NCI-H146 treated with DMSO at 0.1 percent for 48 hours (cell line): ENCODE measurements around the gene LY86.
"Not testable (repeated sequence)": the region's sequence is repeated elsewhere in the genome, so short reads cannot be mapped to it uniquely, and the experiment has no call there.

ENCODE experiments used
- DNase-seq: peaks from one replicate; lab custom pipeline; 2025; ENCODE audit not compliant: unreplicated experiment; lab: John Stamatoyannopoulos, UW

Gene LY86

GRCh38 chr6:6650839-6651238 lies 62.3 kb downstream of the LY86 start:
- no peak for DNase-seq

DNA sequence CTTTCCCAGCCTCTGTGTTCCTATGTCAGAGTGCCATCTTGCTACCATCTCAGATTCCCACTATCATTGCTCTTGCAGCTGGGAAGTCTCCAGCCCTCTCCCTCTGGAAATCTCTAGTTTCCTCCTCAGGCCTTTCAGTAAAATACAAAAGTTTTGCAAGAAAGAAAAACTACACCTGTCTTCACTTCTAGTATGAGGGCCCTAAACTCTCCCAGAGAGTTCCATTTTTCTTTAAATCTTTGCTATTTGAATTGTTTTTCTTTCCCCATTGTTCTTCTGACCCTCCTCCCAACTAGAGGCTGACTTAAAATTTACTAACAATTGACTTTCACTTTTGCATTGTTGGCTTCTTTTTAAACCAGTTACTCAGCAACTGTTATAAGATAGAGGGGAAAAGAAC lies 62.8 kb downstream of the LY86 start:
- no peak for DNase-seq

DNA sequence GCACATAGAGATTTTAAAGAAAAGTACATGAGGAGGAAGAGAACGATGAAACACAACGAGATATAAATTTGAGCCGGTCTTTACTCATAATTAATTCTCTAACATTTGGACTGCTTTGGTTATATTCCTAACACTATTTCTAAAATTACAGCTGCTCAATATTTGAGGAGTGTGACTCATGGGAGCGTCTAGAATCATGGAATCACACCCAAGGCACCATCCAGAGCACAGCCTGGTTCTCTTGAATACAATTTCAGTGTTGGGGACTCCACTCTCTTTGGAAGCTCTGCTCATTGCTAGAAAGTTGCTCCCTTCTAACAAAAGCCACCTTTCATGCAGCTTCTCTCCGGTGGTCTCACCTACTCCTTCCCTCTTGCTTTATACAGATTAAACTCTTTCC lies 64.4 kb downstream of the LY86 start:
- no peak for DNase-seq

DNA sequence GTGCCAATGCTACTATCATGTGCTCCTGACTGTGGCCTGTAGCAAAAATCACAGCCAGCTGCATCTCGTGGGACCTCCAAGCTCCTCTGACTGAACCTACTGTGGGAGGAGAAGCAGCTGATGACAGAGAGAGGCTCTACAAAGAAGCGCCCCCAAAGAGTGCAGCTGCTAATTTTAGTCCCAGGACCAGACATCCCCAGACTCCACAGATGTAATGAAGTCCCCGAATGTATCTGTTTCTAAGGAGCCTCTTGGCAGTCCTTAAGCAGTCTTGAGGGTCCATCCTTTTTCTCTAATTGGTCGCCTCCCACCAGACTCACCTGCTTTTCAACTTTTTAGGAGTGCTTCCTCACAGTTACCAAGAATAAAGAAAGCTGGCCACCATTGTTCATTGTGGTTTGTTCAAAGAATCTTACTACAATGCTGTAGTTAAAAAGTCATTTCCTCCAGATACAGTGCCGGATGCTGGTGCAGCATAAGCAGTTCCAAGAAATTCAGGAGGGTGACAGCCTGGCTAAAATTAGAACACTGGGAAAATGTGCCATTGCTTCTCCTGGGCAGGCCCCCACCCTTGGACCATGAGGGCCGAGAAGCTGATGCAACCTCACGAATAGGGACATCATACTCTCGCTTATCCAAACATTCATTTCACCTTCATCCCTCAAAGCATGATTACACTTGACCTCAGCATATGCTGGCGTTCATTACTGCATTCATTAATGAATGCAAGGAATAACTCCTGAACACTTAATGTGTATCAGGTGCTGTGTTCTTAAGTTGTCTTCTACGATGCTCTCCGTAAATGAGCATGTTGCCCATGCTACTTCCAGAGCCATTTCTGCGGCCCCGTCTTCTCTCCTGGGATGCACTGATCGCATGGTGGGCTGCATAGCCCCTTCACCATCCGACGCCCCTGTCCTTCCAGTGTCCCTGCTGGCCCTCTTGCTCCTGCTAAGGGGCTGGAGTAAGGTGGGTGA lies 66.4 kb downstream of the LY86 start:
- no peak for DNase-seq

DNA sequence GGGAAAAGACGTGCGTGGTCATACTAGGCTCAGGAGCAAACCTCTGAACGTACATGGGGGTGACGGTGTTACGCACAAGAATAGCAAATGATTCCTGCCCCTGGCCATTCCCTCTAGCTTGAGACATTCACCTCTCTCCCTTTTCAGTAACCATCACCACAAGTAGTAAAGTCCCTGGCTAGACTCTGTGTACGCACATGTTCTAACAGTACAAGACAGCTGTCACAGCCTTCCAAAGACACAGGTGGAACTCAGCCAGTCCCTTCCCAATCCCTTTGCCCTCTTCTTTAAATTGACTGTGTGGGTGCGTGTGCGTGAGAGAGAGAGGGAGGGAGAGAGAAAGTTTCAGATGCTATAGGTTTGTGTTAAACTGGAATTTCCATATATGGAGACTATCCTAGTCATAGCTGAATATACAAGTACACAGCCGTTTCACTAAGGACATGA lies 67.3 kb downstream of the LY86 start:
- DNase-seq, result no peak

DNA sequence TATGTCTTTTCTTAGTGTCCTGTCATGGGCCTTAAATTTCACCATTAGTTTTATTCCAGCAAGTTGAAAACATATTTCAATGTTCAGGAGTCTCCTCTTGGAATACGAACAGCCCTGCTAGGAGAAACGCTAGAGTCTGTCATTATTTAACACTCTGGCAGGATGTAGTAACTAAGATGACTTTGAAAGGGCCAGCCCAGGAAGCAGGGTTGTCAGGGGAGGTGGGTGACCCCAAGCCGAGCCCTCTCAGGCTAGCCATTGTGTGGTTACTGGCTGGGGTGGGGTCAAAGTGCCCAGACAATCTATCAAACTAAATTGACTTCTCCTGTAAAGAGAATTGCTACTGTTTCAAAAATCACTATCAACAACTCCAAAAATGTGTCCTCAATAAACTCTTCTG lies 67.8 kb downstream of the LY86 start:
- no peak for DNase-seq

DNA sequence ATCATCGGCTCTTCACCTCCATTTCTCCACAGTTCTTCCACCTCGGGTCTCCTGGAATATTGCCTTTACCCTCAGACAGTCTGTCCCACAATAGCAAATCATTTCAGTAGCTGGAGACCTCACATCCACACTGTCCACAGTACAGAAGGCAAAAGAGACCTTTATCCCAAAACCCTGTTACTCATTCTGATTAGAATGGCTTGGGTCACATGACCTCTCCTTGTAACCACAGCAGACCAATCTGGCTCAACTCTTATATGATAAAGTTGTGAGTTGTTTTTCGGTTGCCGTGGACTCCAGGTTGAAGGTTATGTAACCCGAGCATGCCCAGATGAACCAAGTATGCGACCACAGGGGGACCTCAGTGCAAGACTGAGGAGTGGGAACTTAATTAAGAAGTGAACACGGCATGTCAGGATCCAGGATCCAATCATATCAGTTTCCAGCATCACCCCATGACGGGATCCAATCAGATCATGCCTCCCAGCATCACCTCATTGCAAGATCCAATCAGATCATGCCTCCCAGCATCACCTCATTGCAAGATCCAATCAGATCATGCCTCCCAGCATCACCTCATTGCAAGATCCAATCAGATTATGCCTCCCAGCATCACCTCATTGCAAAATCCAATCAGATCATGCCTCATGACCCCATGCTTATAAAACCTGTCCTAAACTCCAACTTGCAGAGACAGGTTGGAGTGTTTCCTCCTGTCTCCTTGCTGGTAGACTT lies 68.7 kb downstream of the LY86 start:
- DNase-seq, result no peak

DNA sequence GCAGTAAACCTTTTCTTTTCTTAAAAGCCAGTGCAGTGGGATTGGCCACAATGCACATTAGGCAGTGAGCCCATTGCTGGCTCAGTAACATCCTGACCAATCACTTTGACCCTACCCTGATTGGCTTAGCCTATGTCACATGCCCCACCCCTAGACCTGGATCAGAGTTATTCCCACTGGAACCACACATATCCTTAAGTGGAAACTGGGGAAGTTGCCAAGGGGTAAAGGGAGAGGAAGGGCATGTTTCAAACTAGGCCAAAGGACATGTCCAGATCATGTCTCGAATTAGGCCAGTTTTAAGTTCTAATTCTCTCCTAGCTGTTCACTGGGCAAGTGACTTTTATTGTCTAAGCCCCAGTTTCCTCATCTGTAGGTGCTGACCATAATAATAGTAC lies 69.3 kb downstream of the LY86 start:
- no peak for DNase-seq

DNA sequence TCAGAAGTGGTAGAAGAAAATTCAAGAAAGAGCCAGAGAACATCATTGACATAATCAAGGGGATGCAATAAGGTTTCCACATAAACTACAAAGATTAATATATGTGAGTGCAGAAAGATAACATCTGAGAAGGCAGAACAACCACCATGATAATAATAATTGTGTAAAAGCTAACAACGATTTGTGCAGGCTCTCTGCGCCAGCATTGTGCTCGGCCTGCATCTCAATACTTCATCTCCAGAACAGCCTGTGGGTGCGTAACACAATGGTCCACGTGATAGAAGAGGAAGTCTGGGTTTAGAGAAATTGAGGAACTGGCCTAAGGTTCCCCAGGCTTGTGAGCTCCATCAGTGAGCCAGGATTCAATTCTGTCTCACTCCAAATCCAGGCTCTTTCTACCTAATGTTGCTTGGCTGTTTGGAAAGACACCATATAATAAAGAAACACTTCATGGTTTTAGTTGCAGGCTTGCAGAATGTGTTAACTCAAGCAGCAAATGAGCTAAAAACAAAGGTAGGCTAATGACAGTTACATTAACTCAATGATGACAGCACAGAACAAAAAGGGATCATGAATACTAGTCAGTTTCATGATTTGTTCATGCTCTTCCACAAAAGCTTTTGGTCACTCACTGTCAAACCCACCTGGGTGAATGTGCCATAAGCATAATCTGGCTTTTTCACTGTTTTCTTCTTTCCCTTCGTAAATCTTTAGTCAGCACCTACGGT lies 71.2 kb downstream of the LY86 start:
- no peak for DNase-seq

DNA sequence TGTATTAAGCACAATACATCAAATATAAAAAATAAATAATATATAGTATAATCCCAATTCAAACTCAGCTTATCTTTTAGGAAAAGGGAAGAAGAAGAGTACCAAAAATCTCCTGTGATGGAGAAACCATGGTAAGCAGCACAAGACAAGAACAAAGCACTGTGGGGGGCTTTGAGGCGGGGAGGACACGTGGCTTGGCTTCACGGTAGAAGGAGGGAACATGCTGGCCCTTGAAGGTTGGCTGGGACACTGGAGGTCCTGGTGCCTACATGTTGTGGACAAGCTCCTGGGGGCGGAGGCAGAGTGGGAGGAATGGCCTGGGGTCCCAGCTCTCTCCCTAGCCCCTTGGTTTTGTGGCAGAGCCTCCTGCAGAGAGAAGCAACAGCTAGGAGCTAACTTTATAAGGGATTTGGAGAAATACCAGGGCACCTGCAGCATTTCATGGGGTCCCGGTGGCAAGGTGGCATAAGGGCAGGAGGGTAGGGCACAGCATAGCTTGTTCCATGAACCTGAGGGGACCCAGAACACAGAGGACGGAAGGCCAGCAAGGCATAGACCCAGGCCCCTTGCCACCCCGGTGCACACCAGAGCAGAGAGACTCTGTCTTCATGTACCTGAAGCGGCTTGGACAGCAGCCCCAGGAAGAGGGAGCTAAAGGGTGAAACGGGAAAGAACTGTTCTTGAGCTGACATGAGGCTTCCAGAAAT lies 72.0 kb downstream of the LY86 start:
- no peak for DNase-seq

- no peak for DNase-seq
Measured at GRCh38 chr6:6661191-6661590, 72.7 kb downstream of the LY86 start.

DNA sequence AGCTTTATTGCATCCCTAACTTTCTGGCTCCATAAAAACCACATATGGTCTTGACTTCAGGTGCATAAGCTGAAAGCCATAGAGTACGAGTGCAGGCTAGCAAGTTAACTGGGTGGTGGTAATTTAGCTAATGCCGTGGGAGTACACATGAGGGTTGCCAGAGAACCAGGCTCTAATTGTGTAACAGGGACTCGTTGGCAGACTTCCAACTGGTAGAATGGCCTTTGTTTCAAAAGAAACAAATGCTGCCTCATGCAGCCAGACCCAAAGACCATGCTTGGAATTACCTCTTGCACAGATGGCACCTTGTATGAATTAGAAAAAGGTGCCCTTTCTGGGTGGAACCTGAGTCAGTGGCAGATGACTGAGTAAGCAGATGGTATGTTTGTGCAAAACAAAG lies 73.2 kb downstream of the LY86 start:
- peak; percentile 55 for DNase-seq

GRCh38 chr6:6663421-6664135 lies 75.1 kb downstream of the LY86 start:
- DNase-seq, result no peak

DNA sequence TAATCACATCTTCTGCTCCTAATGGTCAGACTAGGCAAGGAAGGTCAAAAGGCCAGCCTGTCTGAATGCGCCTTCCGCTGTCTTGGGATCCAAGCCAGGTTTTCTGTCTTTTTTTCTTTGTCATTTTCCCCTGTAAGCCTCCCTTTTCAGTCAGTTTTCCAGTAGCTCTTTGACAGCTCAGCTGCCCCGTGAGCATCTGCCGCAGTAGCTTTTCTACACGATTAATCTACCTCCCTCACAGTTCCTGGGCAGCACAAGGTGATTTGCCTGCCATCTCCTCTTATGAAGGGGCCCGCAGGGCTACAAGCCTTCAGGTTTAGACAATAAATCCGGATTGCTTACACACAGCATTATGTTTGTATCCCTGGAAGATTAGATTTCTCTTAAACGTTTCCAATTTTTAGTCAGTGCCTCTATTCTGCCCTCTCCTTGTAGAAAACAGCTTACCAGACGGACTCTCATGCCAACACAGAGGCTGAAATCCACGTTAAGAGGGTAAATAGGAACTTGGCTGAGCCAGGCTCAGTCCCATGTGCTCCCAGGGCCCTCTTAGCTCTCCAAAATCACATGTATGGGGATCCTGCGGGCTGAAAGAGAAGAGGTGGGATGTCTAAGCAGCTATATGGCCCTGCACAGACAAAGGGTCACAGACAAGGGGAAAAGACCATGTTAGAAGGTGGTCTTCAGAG lies 77.2 kb downstream of the LY86 start:
- DNase-seq, result peak; percentile 10

GRCh38 chr6:6670150-6670549 lies 81.6 kb downstream of the LY86 start:
- not testable (repeated sequence) for DNase-seq

DNA sequence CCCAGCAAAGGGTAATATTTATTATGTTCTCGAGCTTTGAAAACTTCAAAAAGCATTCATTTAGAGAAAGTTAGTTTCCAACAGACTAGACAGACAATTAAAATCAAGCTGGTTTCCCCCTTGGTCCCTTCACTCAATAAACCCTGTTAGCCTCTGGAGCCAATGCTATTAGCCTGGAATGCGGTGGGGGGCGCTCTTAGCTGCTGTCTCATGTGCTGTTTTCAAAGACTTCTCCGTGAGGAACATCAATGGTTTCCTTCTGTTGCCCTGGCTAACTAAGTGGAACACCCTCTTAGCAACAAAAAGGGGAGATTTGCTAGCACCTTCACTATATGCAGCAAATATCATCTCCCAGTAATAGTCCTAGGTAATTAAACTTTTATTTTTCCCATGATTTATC lies 86.4 kb downstream of the LY86 start:
- DNase-seq, result no peak

DNA sequence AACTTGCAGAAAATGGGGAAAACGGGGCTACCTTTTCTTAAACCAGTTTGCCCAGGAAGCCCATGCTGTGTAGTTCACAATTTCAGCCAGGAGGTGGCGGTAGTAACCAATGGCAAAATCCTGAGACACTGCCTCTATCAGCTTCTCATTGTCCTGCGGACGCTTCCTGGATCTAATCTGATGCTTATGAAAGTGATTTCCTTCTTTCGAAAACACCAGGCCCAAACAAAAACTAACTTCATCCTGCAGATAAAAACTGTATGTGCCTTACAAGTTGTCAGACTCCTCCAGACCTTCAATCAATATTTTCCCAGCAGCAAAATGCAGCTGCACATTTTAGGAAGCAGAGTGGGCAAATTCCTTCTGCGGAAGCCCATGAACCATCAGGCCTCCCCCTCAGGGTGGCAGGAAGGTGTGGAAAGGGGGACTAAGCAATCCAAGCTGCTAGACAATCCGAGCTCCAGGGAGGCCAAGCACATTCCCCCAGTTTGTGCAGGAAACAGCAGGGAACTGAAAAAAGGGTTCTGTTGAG lies 88.5 kb downstream of the LY86 start:
- peak; percentile 69 for DNase-seq

DNA sequence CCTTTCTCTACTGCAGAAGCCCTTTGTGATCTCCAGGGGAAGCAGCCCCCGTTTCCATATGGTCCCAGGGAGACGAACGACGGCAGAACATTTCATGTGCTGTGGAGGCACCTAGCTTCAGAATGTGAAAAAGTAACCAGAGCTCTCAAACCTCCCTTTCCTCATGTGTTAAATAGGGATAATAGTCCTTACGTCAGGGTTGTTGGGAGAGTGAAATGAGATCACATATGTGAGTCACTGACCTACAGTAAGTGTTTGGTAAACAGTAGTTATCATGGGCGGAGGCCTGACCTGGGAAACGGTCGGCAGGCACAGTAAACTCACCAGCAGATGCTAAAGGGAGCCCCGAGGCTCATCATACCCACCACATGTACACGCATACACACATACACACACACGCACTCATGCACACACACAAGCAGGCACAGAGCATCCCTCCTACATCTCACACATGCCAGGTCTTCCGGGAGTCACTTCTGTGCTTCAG lies 89.7 kb downstream of the LY86 start:
- peak; percentile 56 for DNase-seq

DNA sequence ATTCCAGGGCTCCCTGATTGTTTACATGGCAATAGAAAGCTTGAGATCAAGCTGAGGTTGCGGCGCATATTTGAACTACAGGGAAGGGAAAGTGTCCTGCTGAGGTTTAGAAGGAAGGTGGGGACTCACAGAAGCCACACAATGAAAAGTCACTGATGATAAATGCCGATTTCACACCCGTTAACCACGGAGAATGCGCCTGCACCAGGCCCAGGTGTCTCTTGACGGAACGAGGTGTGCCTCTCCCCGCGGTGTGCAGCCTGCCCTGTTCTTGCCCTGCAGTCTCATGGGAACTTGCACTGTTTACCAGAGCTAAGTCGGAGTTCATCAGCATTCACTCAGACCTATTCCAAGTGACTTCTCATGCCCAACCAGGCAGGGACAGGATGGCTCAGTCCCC lies 90.3 kb downstream of the LY86 start:
- peak; percentile 57 for DNase-seq
